Epithelial cell of esophagus (primary cell): ENCODE measurements around the gene COL18A1.

Experiments
- DNase-seq: peaks from one replicate; pipeline ENCODE4 v3.0.0; 2010; ENCODE audit warnings: low read depth
- H3K4me3 ChIP-seq: 2 replicates; pipeline ENCODE4 v1.5.1; 2011; ENCODE audit warnings: mild to moderate bottlenecking, low read length, control low read depth
- CTCF ChIP-seq: IDR thresholded peaks from 2 replicates; pipeline ENCODE4 v1.5.1; 2011; ENCODE audit warnings: low read depth, mild to moderate bottlenecking, low read length, control low read depth, inconsistent platforms; ENCODE audit not compliant: insufficient read depth; ENCODE audit errors: missing control alignments

COL18A1 gene

GRCh38 chr21:45454060-45454925 lies 49.3 kb downstream of the COL18A1 start:
- H3K4me3 ChIP-seq = no peak overlapping the region
- no peak for TF ChIP-seq CTCF
- peak; percentile 50 for DNase-seq

- peak; percentile 48 for DNase-seq
- no peak for TF ChIP-seq CTCF
- no peak overlapping the region for H3K4me3 ChIP-seq
These were observed 50.1 kb downstream of the COL18A1 start for GRCh38 chr21:45454926-45455673.

GRCh38 chr21:45455674-45456583 lies 51.0 kb downstream of the COL18A1 start:
- no peak overlapping the region for H3K4me3 ChIP-seq
- DNase-seq = no peak
- TF ChIP-seq CTCF = no peak

GRCh38 chr21:45456584-45457160 lies 51.7 kb downstream of the COL18A1 start:
- DNase-seq = no peak
- no peak overlapping the region for H3K4me3 ChIP-seq
- TF ChIP-seq CTCF = no peak

GRCh38 chr21:45457161-45457831 lies 52.3 kb downstream of the COL18A1 start:
- TF ChIP-seq CTCF = no peak
- DNase-seq = no peak
- no peak overlapping the region for H3K4me3 ChIP-seq

- TF ChIP-seq CTCF = no peak
- H3K4me3 ChIP-seq = no peak overlapping the region
These were observed 52.8 kb downstream of the COL18A1 start for GRCh38 chr21:45457832-45458172.

More at GRCh38 chr21:45457832-45458172, 52.8 kb downstream of the COL18A1 start:
- no peak for DNase-seq
